Measurements from ENCODE around the gene CALHM5.
A peak's percentile ranks its signal among the peaks of the same experiment; 100 is the strongest.
"Not testable (repeated sequence)": the region's sequence is repeated elsewhere in the genome, so short reads cannot be mapped to it uniquely, and the experiment has no call there.

The CALHM5 gene, protein sequence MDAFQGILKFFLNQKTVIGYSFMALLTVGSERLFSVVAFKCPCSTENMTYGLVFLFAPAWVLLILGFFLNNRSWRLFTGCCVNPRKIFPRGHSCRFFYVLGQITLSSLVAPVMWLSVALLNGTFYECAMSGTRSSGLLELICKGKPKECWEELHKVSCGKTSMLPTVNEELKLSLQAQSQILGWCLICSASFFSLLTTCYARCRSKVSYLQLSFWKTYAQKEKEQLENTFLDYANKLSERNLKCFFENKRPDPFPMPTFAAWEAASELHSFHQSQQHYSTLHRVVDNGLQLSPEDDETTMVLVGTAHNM

DNA sequence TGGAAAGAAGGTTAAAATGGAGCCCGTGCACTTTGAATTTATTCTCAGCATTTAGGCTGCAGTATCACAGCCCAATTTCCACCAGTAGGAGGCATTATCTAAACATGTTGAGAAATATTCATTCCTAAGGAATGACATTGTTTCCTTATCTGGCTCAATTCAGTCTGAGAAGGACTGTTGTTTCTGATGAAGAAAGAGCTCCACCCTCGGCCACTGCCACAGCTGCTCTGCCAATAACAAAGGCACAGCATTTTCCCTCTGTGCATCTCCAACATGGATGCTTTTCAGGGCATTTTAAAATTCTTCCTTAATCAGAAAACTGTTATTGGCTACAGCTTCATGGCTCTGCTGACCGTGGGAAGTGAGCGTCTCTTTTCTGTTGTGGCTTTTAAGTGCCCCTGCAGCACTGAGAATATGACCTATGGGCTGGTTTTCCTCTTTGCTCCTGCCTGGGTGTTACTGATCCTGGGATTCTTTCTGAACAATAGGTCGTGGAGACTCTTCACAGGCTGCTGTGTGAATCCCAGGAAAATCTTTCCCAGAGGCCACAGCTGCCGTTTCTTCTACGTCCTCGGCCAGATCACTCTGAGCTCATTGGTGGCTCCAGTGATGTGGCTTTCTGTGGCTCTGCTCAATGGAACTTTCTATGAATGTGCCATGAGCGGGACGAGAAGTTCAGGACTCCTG is at the start of gene CALHM5:
Gene CALHM5, plus strand, starts transcription at position 216 of the 687 bp plus-strand sequence. Its CDS starts 58 bp downstream, at position 274.
- DNase-seq: no peak

DNA sequence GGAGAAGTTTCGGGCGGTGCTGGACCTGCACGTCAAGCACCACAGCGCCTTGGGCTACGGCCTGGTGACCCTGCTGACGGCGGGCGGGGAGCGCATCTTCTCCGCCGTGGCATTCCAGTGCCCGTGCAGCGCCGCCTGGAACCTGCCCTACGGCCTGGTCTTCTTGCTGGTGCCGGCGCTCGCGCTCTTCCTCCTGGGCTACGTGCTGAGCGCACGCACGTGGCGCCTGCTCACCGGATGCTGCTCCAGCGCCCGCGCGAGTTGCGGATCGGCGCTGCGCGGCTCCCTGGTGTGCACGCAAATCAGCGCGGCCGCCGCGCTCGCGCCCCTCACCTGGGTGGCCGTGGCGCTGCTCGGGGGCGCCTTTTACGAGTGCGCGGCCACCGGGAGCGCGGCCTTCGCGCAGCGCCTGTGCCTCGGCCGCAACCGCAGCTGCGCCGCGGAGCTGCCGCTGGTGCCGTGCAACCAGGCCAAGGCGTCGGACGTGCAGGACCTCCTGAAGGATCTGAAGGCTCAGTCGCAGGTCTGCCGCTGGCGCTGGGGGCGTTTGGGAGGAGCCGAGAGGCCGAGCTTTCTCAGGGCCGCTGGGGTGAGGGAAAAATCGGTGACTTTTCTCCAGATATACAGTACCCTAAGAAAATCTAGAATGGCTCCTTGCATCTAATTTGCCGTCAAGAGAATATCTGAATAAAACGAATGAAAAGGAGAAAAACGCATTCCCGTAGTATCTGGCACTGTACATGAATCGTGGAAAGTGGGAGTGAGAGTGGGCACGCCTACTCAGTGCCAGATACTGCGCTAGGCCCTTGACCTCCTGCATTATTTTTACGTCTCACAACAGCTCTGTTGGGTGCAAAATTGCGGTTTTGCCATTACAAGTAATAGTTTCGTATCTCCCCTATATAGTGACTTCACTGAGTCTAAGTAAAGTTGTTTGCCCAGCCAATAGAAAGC is 49.2 kb upstream of the CALHM5 start:
- DNase-seq: peak; percentile 19

DNA sequence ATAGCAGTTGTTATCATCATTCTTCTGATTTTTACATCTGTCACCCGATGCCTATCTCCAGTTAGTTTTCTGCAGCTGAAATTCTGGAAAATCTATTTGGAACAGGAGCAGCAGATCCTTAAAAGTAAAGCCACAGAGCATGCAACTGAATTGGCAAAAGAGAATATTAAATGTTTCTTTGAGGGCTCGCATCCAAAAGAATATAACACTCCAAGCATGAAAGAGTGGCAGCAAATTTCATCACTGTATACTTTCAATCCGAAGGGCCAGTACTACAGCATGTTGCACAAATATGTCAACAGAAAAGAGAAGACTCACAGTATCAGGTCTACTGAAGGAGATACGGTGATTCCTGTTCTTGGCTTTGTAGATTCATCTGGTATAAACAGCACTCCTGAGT is 48.1 kb upstream of the CALHM5 start:
- DNase-seq: no peak

DNA sequence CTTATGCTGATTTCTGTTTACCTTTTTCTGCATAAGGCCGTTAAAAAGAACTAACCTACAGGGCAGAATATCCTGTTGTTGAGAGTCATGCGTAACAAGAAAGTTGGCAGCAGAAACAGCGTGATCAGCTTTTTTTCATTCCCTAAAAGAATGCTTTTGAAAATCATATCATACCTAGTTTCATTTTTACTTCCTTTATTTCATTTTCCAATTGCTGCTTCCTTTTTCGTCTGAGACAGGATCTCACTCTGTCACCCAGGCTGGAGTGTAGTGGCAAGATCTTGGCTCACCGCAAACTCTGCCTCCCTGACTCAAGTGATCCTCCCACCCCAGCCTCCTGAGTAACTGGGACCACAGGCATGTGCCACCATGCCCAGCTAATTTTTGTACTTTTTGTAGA is 46.2 kb upstream of the CALHM5 start:
- DNase-seq: no peak

DNA sequence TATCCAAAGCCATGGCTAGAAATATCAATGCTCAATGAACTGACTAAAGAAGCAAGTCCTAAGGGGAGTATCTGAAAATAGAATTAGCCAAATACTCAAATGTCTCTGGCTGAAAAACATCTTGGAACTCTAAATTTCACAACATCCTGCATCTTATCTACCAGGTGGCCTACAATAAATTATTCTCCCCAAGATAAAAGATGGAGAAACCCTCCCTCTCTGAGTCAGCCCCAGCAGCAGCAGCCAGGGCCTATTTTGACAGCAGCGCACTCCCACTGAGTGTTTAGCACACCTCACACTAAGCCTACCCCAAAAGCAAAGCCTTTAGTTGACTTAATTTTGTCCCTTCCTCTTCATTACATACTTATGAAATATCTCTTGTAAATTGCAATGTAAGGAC is 44.3 kb upstream of the CALHM5 start:
- no peak for DNase-seq

DNA sequence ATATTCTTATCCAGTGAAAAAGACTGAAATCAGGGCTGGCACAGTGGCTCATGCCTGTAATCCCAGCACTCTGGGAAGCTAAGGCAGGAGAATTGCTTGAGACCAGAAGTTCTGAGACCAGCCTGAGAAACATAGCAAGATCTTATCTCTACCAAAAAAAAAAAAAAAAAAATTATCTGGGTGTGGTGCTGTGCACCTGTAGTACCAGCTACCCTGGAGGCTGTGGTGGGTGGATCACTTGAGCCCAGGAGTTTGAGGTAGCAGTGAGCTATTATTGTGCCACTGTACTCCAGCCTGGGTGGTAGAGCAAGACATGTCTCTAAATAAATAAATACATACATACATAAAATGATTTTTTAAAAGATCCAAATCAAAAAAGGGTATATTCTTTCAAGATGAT is 43.9 kb upstream of the CALHM5 start:
- no peak for DNase-seq

DNA sequence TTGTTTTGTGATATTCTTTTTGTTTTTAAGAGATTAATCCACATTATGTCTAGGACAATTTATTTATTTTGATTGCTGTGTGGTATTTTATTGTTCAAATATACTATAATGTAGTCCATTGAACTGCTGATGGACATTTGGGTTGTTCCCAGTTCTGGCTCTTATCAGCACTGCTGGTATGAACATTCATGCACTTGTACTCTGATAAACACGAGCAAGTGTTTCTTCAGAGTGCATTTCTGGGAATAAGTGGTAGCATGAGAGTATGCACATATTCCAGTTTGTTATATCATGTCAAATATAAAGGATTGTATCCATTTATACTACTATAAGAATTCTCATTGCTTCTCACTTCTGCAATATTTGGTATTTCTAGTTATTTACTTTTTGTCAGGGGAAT is 43.1 kb upstream of the CALHM5 start:
- DNase-seq: no peak

DNA sequence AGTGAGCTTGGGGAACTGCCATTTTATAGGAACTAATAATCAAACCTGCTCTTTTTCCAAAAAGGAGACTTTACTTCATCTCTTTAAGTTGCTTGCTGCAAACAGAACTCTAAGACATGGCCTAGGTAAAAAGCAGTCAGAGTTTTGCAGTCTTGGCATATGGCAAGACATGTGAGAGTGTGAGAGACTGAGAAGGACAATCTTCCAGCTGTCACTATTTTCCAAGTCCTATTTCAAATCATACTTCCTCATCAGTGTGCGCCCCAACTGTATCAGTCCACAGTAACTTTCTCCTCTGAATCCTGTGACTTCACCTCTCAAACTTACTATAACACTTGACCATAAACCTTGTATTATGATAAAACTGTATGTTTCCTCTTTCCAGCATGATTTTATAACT is 39.9 kb upstream of the CALHM5 start:
- DNase-seq: no peak

DNA sequence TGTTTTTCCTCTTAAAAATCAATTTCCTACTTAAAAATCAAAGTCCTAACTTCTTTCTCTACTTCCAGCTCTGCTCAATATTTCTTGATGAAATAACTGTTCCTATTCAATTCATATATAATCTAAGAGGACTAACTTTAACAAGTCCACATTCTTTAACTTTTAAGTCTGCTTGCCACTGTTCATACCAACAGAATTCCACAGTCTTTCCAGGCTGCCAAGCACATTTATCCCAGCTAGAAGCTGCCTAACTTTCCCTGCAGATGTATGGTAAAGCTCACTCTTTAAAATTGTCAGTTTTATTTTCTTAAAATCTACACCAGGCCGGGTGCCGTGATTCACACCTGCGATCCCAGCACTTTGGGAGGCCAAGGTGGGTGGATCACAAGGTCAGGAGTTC is 38.7 kb upstream of the CALHM5 start:
- DNase-seq: no peak

DNA sequence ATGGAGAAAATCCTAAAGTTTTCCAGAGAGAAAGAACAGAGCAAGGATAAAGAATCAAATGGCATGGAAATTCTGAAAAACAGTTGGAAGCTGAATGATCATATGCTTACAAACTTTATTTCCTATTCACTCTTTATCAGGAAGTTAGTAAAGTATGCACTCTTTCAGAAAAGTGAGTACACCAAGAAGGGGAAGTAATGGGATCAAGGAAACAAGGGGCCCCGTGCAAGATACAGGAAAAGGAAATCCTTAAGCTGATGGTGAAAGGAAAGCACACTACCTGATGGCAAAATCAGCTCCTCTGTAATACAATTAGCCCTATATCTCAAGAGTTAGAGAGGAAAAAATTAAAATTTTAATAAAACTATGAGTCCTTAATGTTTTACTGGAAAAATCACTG is 36.3 kb upstream of the CALHM5 start:
- no peak for DNase-seq

DNA sequence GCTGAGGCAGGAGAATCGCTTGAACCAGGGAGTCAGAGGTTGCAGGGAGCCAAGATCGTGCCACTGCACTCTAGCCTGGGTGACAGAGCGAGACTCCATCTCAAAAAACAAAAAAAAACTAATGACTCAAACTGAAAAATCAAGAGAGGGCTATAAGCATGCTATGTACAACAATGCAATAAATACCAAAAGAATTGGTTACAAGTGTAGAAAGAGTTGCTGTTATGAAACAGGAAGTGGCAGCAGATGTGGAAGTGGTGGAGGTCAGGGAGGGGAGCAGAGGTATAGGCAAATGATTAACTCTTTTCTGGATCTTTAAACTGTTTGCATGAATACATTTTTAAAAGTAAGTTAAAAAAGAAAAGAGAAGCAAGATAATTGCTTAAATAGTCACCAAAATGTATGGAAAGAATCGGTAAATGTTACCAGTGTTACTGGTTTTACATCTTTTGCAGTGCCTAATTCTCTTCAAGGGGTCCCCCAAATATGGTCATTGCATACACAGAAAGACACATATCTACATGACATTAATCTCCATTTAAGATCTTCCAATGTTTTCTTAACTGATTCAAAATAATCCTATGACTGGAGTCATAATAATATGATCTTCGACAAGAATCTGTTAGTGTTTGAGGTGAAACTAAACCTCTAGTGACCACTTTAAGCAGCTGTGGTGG is 35.3 kb upstream of the CALHM5 start:
- DNase-seq: no peak

DNA sequence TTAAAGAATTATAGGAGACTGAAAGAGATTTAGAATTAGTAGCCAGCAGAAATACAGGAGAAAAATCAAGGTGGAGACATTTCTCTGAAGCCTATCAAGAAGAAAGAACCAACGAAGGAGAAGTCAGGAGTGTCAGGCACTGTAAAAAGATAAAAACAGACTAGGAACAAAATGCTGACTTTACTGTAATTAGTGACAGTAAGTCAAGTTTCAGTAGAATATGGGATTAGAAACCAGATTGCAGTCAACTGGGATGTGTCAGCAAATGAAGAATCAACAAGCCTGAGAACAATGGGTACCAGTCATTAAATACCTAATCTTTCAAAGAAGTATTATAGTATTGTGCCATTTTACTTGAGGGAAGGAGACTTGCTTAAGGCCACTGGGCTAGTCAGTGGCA is 28.7 kb upstream of the CALHM5 start:
- DNase-seq: no peak

DNA sequence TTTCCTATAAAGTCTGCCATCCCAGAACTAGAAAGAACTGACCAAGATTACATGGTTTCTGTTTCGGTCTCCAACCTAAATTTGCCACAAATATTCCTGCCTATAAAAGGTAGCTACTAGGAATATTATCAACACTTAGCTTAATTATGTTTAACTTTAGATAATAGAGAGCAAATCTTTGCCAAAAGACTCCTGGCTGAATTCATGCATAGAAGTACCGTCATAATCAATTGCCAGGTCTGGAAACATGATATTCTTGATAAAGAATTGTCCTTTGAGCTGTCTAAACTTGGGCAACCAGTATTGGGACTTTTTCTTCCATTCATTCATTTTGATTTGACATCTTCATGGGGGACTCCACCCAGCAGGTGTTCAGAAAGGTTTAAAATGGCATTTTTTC is 27.8 kb upstream of the CALHM5 start:
- no peak for DNase-seq

DNA sequence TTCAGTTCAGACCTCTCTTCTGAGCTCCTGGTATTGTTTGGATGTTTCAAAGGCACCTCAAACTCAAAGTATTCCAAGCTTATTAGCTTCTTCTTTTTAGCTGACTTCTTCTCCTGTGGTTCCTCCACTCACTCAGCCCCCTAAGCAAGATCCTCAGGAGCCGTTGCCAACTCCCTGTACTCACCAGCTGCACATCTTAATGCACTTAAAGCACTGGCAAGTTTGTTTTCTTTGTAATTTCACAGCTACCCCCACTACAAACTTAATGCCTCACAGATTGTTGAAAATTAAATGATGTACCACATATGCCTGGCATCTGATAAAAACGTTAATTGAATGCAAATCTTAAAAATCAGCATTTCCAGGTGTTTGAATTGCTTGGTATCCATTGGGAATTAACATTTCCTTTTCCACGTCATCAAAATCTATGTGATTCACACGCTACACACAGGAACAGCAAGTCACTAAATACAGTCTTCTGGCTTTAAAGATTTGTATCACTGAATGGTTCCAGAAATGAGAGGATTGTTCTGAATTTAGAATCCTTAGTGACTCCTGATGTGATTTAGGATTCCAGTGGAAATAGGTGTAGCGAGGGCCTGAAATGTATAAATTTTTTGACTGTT is 25.8 kb upstream of the CALHM5 start:
- no peak for DNase-seq

DNA sequence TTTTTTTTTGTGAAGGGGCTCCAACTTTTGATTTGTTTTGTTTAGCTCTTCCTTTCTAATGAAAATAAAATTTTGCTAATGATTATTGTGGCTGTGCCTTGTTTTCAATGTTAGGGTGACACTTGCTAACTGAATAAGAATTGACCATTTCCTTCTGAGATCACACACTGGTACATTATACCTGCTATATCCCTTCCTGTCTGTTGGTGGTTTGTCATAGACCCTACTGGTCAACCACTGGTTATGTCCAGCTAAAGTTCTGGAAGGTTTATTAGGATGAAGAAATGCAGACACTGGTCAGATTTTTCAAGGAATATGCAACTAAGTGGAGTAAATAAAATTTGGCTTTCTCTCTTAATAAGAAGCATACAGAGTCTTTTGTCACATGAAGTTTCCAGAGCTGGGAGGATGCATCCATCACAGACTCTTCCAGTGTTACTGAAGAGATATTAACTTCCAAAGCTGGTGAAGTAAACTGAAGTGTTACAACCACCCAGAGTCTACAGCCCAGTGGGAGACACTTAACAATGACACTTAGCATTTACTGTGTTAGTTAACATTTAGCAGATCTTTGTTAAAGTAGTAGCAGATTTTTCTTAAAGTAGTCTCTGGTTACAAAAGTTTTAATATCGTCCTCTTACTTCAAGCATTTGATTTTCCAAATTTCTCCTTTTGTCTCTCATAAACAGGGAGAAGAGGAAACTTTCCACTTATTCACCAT is 19.7 kb upstream of the CALHM5 start:
- DNase-seq: no peak

DNA sequence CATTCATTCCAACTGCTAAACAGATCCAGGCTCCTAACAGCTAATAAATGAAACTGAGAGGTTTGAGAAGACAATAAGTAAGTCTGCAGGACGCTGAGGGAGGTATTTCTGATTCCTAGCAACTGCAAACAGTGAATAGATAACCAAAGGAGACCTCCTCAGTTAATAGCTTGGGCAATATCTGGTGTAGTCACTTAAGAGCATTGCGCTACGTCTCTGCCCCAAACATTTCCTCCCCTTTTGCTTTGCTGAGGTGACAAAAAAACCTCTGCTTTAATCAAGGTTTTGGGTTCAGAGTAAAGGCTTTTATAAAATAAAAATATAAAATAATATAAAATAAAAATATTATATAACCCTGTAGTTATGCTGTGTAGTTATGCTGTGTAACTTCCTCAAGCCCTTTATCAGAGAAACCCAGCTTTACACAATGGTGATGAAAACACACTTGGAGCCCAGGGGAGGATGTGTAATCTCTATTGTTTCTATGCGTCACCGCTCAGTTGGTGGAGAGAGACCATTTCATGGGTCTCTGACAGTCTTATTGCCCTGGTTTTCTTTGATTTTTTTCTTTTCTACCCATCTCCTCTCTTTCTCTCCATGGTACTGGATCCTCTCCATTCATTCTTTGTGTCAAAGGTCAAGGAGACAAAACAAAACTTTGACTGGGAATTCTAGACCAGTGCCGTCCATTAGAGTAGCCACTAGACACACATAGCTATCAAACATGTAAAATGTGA is 18.9 kb upstream of the CALHM5 start:
- DNase-seq: no peak

DNA sequence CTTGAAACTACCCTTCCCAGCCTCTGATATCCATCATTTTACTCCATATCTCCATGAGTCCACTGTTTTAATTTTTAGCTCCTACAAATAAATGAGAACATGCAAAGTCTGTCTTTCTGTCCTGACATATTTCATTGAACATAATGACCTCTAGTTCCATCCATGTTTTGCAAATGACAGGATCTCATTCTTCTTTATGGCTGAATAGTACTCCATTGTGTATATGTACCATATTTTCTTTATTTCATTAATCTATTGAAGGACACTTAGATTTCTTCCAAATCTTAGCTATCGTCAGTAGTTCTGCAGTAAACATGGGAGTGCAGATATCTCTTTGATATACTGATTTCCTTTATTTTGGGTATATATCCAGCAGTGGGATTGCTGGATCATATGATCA is 16.3 kb upstream of the CALHM5 start:
- not testable (repeated sequence) for DNase-seq

DNA sequence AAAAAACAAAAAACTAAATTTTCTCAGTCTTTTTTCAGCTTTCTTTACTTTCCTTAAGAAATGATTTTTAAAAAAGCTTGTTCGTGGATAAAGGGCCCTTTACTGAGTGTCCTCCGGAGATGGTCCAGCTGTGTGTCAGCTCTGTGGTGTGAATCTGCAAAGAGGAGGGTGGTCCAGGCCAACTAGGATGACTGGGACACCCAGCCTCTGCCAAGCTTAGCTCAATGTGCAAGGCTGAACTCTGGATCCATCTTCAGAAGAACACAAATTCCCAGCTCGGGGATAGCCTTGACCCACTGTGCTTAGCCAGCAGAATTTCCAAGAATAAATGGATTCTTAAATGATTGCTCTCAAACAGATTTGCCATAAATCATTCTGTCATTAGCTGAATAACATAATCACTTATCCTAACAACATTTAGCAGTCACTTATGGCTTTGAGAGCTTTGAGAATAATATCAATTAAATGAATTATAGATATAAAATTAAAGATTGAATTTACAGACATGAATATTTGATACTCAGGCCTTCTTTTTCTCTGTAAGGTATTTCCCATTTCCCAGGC is 14.2 kb upstream of the CALHM5 start:
- no peak for DNase-seq

DNA sequence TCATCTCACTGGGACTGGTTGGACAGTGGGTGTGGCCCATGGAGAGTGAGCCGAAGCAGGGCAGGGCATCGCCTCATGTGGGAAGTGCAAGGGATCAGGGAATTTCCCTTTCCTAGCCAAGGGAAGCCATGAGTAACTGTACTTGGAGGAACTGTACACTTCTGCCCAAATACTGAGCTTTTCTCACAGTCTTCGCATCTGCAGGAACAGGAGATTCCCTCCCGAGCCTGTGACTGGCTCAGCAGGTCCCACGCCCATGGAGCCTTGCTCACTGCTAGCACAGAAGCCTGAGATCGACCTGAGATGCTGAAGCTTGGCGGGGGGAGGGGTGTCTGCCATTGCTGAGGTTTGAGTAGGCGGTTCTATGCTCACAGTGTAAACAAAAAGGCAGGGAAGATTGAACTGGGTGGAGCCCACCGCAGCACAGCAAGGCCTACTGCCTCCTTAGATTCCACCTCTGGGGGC is 10.4 kb upstream of the CALHM5 start:
- no peak for DNase-seq

DNA sequence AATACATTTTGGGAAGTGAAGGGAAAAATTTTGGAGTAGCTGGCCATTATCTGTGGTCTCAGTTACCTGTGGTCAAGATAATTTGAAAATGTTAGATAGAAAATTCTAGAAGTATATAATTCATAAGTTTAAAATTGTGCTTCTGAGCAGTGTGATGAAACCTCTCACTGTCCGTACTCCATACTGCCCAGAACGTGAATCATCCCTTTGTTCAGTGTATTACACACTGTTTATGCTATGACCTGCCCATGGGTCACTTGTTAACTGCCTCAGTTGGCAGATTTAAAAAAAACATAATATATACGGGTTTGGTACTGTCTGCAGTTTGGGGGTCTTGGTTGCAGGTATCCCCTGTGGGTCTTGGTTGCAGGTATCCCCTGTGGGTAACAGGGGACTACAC is 4.1 kb upstream of the CALHM5 start:
- DNase-seq: no peak

DNA sequence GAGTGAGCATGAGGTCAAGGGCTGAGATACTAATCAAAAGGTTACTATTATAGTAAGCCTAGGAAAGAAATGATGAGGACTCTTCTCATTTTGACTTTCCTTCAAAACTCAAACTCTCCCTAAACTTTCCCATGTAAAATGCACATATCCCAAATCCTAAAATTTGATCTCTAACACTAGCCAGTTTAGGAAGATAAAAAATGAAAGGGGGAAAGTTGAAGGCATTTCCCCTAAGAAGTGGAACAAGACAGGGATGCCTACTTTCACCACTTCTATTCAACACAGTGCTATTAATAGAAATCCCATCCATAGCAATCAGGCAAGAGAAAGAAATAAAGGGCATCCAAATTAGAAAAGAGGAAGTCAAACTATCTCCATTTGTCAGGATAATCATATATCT is 2.9 kb upstream of the CALHM5 start:
- DNase-seq: no peak
